ENCODE measurements around the gene PEAK1.

Gene PEAK1

GRCh38 chr15:77400258-77400657, 19.6 kb downstream of the PEAK1 start:
- no peak for DNase-seq

GRCh38 chr15:77398927-77399326, 21.0 kb downstream of the PEAK1 start:
- no peak for DNase-seq

GRCh38 chr15:77396692-77397091, 23.2 kb downstream of the PEAK1 start:
- no peak for DNase-seq

GRCh38 chr15:77395013-77395774, 24.7 kb downstream of the PEAK1 start:
- DNase-seq, result no peak

- no peak for DNase-seq
Measured at GRCh38 chr15:77393471-77393840, 26.4 kb downstream of the PEAK1 start.

GRCh38 chr15:77392762-77393470, 27.0 kb downstream of the PEAK1 start:
- no peak for DNase-seq

GRCh38 chr15:77391372-77391951, 28.4 kb downstream of the PEAK1 start:
- no peak for DNase-seq

GRCh38 chr15:77387365-77388105, 32.4 kb downstream of the PEAK1 start:
- no peak for DNase-seq

GRCh38 chr15:77386626-77387025, 33.3 kb downstream of the PEAK1 start:
- no peak for DNase-seq

- DNase-seq, result no peak
Measured at GRCh38 chr15:77384589-77385359, 35.1 kb downstream of the PEAK1 start.

- DNase-seq, result no peak
Measured at GRCh38 chr15:77384086-77384485, 35.8 kb downstream of the PEAK1 start.

GRCh38 chr15:77380033-77380432, 39.9 kb downstream of the PEAK1 start:
- no peak for DNase-seq

GRCh38 chr15:77376770-77377169, 43.1 kb downstream of the PEAK1 start:
- DNase-seq, result no peak

- DNase-seq, result no peak
Measured at GRCh38 chr15:77375133-77375532, 44.8 kb downstream of the PEAK1 start.

- DNase-seq, result no peak
Measured at GRCh38 chr15:77373441-77373840, 46.5 kb downstream of the PEAK1 start.

- no peak for DNase-seq
Measured at GRCh38 chr15:77371850-77372563, 47.9 kb downstream of the PEAK1 start.

GRCh38 chr15:77370580-77370979, 49.3 kb downstream of the PEAK1 start:
- no peak for DNase-seq

GRCh38 chr15:77369168-77369567, 50.7 kb downstream of the PEAK1 start:
- DNase-seq, result no peak

GRCh38 chr15:77367631-77368030, 52.3 kb downstream of the PEAK1 start:
- DNase-seq, result no peak

GRCh38 chr15:77361456-77361855, 58.4 kb downstream of the PEAK1 start:
- DNase-seq, result no peak

GRCh38 chr15:77358545-77359240, 61.2 kb downstream of the PEAK1 start:
- DNase-seq, result no peak
